IPS-11a (cell line): ENCODE measurements around the gene ZNF205.
"Not testable (repeated sequence)": the region's sequence is repeated elsewhere in the genome, so short reads cannot be mapped to it uniquely, and the experiment has no call there.

Experiments used
- H3K4me3 ChIP-seq: one replicate; pipeline ENCODE4 v1.5.1; 2013; ENCODE audit warnings: low read depth, low read length, control low read depth

Gene ZNF205

DNA sequence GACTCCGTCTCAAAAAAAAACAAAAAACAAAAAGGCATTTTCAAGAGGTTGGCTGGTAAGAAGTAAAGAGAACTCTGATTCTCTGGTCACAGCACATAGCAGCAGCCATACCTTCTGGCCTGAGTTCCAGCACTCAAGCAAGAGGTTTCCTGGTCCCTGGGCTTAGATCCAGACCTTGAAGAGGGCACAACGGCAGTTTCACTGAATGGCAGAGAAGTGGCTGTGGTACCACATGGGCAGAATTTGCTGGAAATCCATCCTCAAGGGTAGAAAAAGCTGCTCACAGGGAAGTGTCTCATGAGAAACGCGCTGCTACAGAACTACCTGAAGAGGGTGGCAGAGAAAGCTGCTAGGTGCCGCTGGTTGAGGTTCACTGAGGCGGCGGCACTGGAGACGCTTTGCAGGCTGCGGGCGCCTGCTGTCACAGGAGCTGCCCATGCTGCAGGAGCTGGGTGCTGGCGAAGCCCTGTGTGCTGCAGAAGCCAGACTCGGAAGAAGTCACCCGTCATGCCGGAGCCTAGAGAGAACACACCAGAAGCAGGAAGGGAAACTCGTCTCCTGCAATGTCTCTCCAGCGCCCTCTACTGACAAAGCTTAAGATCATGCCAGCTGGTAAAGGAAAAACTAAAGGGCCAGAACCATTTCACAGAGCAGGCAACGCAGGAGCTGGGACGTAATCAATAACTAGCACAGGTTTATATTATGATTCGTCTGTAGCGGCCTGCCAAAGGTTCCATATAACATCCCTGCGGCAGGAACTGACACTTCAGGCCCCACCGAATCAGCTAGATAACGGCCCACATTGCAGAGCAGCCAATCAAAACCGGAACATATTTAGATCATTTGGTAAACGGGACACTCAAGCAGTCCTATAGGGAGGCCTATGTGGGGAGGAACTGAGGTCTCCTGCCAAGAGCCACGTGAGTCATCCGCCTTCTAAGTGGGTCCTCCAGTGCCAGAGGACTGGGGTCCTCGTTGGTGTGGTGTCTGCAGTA is 17.0 kb downstream of the ZNF205 start:
- no peak overlapping the region for H3K4me3 ChIP-seq

DNA sequence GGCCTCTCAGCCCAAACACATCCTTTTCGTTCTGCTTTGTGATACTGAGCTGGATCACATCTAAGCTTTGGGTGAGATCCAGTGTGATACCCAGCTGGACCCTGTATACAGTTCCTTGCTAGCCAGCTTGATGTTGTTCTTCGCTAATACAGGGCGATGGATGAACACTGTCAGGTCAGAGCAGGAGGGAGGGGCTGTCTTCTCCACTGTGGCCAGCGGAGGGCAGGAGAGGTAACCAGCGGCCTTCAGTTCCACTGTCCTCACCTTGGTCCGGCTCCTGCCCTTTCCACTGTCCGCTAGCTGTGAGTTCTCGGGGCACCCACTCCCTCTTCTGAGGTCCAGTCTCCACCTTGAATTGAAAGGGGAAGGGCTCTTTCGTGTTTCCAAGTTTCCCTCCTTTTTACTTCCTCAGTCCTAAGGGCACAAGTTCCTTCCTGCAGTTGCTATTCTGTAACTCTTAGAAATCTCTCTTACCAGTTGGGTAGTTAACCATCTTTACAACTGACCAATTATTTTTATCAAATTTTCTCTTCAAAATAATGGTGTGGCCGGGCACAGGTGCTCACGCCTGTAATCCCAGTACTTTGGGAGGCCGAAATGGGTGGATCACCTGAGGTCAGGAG is 19.5 kb downstream of the ZNF205 start:
- no peak overlapping the region for H3K4me3 ChIP-seq

DNA sequence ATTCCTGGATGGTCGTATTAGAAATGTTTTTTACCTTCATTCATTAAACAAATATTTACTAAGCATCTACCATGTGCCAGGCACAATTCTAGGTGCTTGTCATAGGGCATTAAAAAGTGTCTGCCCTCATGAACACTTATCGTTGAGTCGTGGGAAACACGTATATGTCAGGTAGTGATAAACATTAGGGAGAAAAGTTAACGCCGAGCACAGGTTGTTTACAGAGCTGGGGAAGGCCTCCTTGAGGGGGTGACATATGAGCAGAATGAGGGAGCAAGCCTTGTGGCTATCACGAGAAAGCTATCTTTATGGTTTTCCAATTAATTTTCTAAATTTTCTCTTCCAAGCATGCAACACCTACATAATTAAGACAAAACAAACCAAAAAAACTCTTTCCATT is 21.5 kb downstream of the ZNF205 start:
- H3K4me3 ChIP-seq = peak overlapping the region; percentile 83

DNA sequence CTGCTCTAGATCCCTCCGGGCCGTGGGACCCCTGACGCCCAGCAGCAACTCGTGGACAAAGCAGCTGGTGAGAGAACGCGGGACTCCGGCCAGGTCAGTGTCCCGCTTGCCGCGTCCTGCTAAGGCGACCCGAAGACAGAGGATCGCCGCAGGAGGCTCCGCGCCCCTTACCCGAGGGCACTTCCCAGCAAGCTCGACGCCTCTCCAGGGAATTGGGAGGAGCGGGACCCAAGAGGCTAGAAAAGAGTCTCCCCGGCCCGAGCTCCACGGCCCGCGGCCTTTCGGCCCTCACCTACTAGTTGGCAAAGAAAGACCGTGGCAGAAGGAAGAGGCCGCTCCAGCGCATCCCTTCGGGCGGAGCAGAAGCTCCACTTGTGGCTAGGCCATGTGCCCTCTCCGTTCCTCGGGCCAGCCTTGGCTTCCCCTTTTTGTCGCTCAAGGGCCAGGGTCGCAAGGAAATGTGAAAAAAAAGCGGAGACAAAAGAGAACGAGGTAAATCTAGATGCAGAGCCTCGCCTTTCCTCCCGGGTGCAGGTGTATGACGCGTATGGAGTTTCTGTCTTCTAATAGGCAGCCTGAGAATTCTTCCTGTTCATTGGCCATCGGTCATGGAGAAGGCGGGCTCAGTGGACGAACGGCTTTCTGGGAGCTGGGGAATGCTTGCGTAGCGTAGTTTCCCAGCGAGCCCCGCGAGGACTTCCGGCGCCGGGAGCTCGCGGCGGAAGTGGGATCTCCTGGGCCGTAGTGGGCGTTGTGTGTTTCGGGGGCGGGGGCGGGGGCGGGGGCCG is 22.1 kb downstream of the ZNF205 start, which contains the start of gene ZNF213:
ZNF213 (plus strand) TSS at position 692 of the 788 bp plus-strand sequence. CDS start 2,252 bp downstream, outside the sequence.
- peak within 1 kb of the TSS; percentile 90 for H3K4me3 ChIP-seq

DNA sequence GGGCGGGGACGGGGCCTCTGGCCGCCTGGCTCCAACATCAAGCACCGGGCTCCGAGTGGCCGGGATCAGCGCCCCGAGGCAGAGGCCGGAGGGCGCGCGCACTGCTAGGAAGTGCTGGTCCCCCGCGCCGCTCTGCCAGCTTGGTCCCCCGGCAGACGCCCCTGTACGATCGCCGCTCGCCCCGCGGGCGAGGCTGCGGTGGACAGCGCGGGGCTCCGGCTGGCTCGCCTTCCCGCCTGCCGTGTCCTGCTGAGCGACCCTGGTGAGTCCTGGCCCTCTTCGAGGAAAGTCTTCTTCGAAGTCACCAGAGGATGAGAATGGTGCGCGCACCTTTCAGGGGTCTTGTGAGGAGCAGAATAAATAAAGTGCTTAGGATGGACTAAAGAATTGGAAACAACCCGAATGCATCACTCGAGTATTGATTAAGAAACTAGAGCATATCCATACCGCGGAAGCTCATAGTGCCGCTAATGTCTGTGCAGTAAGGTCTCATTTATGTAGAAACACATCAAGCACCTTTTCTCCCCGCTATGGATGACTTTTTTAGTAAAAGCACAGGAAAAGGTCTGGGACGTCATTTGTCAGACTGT is 22.8 kb downstream of the ZNF205 start:
- H3K4me3 ChIP-seq = peak overlapping the region; percentile 90

DNA sequence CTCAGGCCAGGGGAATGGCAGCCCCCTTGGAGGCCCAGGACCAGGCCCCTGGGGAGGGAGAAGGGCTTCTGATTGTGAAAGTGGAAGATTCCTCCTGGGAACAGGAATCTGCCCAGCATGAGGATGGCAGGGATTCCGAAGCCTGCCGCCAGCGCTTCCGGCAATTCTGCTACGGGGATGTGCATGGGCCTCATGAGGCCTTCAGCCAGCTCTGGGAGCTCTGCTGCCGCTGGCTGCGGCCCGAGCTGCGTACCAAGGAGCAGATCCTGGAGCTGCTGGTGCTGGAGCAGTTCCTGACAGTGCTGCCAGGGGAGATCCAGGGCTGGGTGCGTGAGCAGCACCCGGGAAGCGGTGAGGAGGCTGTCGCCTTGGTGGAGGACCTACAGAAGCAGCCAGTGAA is 24.9 kb downstream of the ZNF205 start:
- H3K4me3 ChIP-seq = no peak overlapping the region

DNA sequence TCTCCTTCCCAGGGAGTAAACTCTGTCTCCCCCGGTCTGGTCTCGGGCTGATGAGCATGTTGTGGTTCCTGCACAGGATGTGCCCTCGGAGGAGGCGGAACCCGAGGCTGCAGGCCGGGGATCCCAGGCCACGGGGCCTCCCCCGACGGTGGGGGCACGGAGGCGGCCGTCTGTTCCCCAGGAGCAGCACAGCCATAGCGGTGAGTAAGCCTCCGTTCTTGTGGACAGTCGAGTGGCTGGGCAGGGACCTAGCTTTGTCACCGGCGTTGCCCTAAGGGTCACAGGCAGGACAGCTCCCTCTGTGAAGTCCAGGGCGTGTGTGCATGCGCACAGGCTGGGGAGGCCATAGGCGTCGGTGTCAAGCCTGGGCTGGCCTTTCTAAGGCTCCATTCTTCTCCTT is 26.0 kb downstream of the ZNF205 start:
- no peak overlapping the region for H3K4me3 ChIP-seq

DNA sequence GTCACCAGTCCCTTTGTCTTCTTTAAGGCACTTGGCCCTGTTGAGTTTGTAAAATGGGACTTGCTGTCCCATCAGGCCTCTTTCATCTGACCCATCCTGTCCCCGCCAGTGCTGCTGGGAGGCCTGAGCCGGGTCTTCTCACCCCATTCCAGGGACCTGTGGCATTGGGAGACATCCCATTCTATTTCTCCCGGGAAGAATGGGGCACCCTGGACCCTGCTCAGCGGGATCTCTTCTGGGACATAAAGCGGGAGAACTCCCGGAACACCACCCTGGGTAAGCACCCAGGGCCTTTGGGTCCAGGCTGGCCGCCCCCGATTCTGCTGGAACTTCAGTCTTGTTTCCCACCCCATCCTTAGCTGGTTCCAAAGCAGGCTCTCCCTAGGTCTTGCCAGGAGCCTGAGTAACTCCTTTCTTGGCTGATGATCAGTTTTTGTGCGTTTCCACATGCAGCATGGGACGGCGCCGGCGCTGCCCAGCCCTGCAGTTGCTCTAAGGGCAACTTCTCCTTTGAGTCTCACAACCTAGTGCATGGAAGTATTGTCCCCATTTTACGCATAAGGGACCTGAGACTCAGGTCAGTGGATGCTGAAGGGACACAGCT is 26.5 kb downstream of the ZNF205 start:
- no peak overlapping the region for H3K4me3 ChIP-seq

DNA sequence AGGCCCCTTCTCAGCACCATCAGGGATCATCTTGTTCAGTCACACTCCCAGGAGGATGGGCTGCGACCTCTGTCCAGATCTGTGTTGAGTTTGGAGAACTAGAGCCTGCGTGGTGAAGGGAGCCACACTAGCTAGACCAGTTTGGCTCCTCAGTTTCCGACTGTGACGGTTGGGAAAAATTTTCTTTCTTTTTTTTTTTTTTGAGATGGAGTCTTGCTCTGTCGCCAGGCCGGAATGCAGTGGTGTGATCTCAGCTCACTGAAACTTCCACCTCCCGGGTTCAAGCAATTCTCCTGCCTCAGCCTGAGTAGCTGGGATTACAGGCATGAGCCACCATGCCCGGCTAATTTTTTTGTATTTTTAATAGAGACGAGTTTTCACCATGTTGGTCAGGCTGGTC is 27.2 kb downstream of the ZNF205 start:
- not testable (repeated sequence) for H3K4me3 ChIP-seq

DNA sequence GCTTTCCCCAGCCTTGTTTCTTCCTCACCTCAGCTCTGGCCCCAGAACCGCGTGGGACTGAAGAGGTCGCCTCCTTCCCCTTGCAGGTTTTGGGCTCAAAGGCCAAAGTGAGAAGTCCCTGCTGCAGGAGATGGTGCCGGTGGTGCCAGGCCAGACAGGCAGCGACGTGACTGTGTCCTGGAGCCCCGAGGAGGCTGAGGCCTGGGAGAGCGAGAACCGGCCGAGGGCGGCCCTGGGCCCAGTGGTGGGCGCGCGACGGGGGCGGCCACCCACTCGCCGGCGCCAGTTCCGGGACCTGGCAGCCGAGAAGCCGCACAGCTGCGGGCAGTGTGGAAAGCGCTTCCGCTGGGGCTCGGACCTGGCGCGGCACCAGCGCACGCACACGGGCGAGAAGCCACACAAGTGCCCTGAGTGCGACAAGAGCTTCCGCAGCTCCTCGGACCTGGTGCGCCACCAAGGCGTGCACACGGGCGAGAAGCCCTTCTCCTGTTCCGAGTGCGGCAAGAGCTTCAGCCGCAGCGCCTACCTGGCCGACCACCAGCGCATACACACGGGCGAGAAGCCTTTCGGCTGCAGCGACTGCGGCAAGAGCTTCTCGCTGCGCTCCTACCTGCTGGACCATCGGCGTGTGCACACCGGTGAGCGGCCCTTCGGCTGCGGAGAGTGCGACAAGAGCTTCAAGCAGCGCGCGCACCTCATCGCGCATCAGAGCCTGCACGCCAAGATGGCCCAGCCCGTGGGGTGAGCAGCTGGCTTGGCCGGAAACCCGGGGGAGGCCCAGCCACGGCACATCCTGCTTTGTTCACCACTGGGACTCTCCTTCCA is 28.4 kb downstream of the ZNF205 start:
- H3K4me3 ChIP-seq = no peak overlapping the region

DNA sequence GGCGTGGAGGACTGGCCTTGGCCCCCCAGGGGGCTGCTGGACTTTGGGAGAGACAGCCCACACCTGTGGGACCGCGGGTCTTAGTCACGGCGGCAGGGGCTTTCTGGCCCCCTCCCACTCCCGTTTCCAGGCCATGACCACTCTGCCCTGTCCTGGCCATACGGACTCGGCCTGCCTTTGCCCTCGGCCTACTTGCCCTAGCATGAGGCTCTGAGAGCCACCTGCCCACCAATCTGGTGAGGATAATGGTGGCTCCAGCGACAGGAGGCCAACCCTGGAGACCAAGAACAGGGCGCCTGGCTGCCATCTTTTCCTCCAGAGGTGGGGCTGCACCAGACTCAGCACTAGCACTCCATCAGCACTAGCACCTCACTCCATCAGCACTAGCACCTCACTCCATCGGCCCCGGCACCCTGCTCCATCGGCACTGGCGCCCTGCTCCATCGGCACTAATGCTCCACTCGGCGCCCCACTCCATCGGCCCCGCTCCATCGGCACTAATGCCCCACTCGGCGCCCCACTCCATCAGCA is 29.5 kb downstream of the ZNF205 start:
- H3K4me3 ChIP-seq = no peak overlapping the region

DNA sequence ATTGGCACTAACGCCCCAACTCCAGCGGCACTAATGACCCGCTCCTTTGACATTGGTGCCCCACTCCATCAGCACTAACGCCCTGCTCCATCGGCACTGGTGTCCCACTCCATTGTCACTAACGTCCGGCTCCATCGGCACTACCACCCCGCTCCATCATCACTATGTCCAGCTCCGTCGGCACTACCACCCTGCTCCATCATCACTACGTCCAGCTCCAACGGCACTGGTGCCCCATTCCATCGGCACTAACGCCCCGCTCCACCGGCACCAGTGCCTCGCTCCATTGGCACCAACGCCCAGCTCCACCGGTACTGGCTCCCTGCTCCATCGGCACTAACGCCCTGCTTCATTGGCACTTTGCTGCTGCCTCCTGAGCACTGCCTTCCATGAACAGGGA is 29.9 kb downstream of the ZNF205 start:
- no peak overlapping the region for H3K4me3 ChIP-seq

DNA sequence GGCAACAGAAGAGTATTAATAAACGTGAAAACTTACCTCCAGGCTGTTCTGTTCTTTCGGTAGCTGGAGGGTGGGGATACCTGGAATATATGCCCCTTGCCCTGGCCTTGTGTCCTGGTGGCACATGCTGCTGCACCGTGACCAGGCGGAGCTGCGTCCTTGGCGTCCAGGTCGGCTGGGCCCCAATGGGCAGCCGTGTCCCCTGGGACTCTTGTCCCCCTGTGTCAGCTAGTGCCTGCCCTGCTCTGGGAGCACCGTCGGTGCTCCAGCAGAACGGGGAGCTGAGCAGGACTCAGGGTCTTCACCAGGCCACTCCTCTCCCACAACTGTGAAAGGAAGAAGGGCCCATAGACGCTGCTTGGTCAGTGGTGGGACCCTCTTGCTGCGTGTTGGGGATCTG is 30.4 kb downstream of the ZNF205 start:
- H3K4me3 ChIP-seq = no peak overlapping the region

DNA sequence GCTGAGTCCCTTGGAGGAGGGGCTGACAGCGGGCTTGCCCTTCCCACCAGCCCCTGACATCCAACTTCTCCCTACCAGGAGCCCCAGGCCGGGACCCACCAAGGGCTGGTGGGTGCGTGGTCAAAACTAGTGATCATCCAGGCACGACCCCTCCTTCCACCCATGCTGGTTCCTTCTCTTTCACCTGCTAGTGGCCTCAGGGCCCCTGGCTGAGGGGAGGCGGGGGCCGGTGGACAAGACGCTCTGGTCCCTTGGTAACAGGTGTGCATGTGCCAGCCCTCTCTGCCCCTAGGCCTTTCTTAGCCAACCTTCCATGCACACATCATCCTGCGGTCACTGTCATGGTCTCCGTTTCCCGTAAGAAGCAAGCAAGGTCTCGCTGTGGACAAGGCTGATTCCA is 30.8 kb downstream of the ZNF205 start:
- no peak overlapping the region for H3K4me3 ChIP-seq

DNA sequence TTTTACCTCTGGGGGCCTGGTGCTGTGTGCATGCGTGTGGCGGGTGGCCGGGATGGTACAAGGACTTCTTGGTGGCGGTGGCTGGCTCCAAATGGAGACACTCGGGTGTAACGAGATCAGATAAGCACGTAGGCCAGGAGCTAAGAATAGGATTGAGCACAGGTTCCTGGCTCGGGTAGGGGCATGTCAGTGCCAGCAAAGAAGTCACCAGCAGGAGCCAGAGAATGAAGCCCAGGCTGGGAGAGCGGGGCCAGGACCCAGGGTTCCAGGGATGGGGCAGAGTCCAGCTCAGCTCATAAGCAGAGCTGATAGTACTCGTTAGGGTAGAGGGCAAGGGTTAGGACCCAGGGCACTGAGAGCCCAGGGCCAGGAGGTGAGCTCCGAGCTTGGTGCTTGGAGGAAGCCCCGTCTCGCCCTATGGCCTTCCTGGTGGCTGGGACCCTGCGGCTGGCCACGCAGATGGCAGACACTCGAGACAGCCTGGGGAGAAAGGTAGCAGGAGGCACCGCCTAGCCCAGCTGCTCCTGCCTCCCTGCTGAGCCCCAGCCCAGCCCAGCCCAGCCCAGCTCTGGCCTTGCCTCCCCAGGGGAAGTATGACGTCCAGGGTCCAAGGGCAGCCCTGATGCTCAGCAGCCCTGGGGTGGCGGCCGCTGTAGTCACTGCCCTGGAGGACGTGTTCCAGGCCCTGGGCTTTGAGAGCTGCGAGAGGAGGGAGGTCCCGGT is 31.4 kb downstream of the ZNF205 start:
- no peak overlapping the region for H3K4me3 ChIP-seq

DNA sequence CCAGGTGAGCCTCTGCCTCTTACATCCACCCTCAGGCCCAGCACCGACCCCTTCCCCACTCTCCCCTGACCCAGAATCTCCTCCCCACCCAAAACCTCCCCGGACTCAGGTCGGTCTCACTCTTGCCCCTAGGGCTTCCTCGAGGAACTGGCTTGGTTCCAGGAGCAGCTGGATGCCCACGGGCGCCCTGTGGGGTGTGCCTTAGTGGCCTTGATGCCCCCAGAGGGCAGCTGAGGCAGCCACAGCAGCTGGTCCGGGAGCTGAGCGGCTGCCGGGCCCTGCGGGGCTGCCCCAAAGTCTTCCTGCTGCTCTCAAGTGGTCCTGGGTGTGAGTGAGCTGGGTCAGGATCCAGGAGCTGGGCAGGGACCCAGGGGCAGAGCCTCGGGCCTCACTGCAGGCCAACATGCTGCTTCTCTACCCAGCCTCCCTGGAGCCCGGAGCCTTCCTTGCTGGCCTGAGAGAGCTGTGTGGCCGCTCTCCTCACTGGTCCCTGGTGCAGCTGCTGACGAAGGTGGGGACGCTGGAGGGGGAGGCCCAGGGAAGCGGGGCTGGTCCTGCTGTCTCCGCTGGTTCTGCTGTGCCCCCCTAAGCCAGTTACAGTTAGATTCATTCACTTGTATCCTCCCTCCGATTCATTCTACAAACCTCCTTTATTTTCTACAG is 32.1 kb downstream of the ZNF205 start:
- H3K4me3 ChIP-seq = no peak overlapping the region

DNA sequence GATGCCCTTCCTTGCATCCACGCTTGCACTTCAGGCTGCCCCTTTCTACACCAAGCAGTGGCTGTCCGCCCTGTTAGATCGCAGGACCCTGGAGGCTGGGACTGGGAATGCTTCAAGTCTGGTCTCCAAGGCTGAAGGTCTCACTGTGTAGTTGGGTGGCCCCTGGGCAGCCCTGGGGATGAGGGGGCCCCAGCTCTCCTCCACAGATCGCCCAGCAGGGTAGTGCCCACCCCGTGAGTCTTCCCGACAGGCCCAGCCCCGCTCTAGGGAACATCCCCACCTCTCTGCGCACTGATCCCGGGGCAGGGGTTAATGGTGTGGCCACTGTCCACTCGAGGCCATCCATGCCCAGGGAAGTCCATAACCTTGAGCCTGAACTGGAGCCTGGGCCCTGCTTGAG is 32.8 kb downstream of the ZNF205 start:
- H3K4me3 ChIP-seq = no peak overlapping the region

DNA sequence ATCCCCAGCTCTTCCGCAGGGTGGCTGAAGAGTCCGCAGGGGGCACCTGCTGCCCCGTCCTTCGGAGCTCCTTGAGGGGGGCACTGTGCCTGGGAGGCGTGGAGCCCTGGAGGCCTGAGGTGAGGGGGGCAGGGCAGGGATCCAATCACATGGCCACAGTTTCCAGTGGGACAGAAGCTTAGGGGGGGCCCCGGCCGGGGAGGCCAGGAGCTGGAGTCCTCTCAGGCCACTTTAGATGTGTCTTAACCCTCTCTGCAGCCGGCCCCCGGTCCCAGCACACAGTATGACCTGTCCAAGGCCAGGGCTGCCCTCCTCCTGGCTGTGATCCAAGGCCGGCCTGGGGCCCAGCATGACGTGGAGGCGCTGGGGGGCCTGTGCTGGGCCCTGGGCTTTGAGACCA is 33.3 kb downstream of the ZNF205 start:
- no peak overlapping the region for H3K4me3 ChIP-seq
